AG04450 (cell line): ENCODE results near the gene UBAP2L. TPM values are rescaled to one million over a fixed set of nuclear protein-coding genes. Genes with fewer than 3 reads are reported as not detected.
A peak's percentile ranks its signal among the peaks of the same experiment; 100 is the strongest.
"Not testable (repeated sequence)": the region's sequence is repeated elsewhere in the genome, so short reads cannot be mapped to it uniquely, and the experiment has no call there.

Experiments
- CTCF ChIA-PET: fragments of 300-600, 350-600 bp; formaldehyde crosslinking; extraction: SDS; loops from one replicate; lab custom pipeline; 2022; ENCODE audit warnings: antibody characterized with exemption, inconsistent platforms; lab: Charles Lee
- POLR2A ChIA-PET: fragments of 350-600 bp; formaldehyde crosslinking; extraction: SDS; loops from one replicate; lab custom pipeline; 2021; ENCODE audit warnings: antibody characterized with exemption, inconsistent platforms; lab: Yijun Ruan, JAX
- DNase-seq: peaks from one replicate; pipeline ENCODE4 v3.0.0-alpha.2; 2011; ENCODE audit warnings: low read depth, low spot score
- H3K27ac ChIP-seq: one replicate; pipeline ENCODE4 v1.5.1; 2012; ENCODE audit warnings: low read depth, low read length, control low read depth
- H3K27me3 ChIP-seq: one replicate; pipeline ENCODE4 v1.6.0; 2012; ENCODE audit warnings: low read length; ENCODE audit not compliant: control insufficient read depth, insufficient read depth
- H3K4me3 ChIP-seq: 2 replicates; pipeline ENCODE4 v1.5.1; 2011; ENCODE audit warnings: mild to moderate bottlenecking, low read depth, low read length, control low read depth
- H3K9me3 ChIP-seq: 2 replicates; pipeline ENCODE4 v1.5.1; 2012; ENCODE audit warnings: low read length; ENCODE audit not compliant: control insufficient read depth, insufficient read depth
- CTCF ChIP-seq: IDR thresholded peaks from 2 replicates; pipeline ENCODE4 v1.5.1; 2011; ENCODE audit warnings: low read depth, low read length, control low read depth, inconsistent platforms
- polyA plus RNA-seq: library from polyadenylated mRNA; depleted of rRNA; stranded (reverse); fragments of >200 nt; gene quantifications from 2 replicates; pipeline ENCODE4 v1.2.3, GENCODE V29; 2011

UBAP2L gene
- polyA plus RNA-seq, 1 experiment = 173 TPM

- Histone ChIP-seq H3K27ac (no peak overlapping the region), H3K27me3 (no peaks in the 10 kb centered on the region), H3K4me3 (peak overlapping the region; percentile 18; the same call in 1 of the 2 replicates), H3K9me3 (no peaks in the 10 kb centered on the region; the same call in 1 of the 2 replicates)
- ChIA-PET CTCF (interaction anchor here (0.6 to 1.5 kb wide), 3 partner anchors 24 to 113 kb away, joined by 4 to 5 read pairs (median 4); no protein-coding TSS in a partner anchor), POLR2A (no interaction called here)
- DNase-seq = no peak
- no peak for TF ChIP-seq CTCF
These were observed 2.9 kb downstream of the UBAP2L start for GRCh38 chr1:154223621-154224020.

GRCh38 chr1:154225370-154225769, 4.6 kb downstream of the UBAP2L start:
- no peaks in the 10 kb centered on the region for H3K9me3 ChIP-seq
- H3K4me3 ChIP-seq = no peak overlapping the region
- POLR2A ChIA-PET = interaction anchor here (0.6 kb wide), 1 partner anchor 9 kb away, joined by 3 read pairs; no protein-coding TSS in a partner anchor
- H3K27me3 ChIP-seq = no peaks in the 10 kb centered on the region
- no peak for TF ChIP-seq CTCF
- no peak overlapping the region for H3K27ac ChIP-seq
- CTCF ChIA-PET = interaction anchor here (0.6 to 1.2 kb wide), 2 partner anchors 26 to 109 kb away, joined by 3 read pairs; no protein-coding TSS in a partner anchor
- no peak for DNase-seq

- not testable (repeated sequence) for H3K27ac ChIP-seq, DNase-seq, H3K9me3 ChIP-seq, H3K4me3 ChIP-seq, H3K27me3 ChIP-seq
- ChIA-PET CTCF (interaction anchor here (0.5 kb wide), 1 partner anchor 182 kb away, joined by 3 read pairs; no protein-coding TSS in a partner anchor), POLR2A (interaction anchor here (0.5 to 0.6 kb wide), 2 partner anchors 15 to 782 kb away, joined by 4 to 12 read pairs; no protein-coding TSS in a partner anchor)
These were observed 10.4 kb downstream of the UBAP2L start for GRCh38 chr1:154231112-154231511.

- H3K4me3 ChIP-seq, DNase-seq, H3K9me3 ChIP-seq, CTCF ChIA-PET, H3K27me3 ChIP-seq, POLR2A ChIA-PET, H3K27ac ChIP-seq: not testable (repeated sequence)
These were observed 12.4 kb downstream of the UBAP2L start for GRCh38 chr1:154233127-154233526.

GRCh38 chr1:154236855-154237254, 16.1 kb downstream of the UBAP2L start:
- ChIA-PET CTCF (no interaction called here), POLR2A (no interaction called here)
- no peak overlapping the region for H3K27ac ChIP-seq
- H3K9me3 ChIP-seq = no peaks in the 10 kb centered on the region
- H3K27me3 ChIP-seq = no peaks in the 10 kb centered on the region
- H3K4me3 ChIP-seq = no peak overlapping the region
- no peak for TF ChIP-seq CTCF
- no peak for DNase-seq

GRCh38 chr1:154237435-154237834, 16.7 kb downstream of the UBAP2L start:
- no peaks in the 10 kb centered on the region for H3K9me3 ChIP-seq
- H3K27ac ChIP-seq = no peak overlapping the region
- no peak overlapping the region for H3K4me3 ChIP-seq
- DNase-seq = no peak
- no peak for TF ChIP-seq CTCF
- ChIA-PET CTCF (no interaction called here), POLR2A (no interaction called here)
- no peaks in the 10 kb centered on the region for H3K27me3 ChIP-seq
